OCI-LY7 (cell line): ENCODE data around the gene GNB1L.

Experiments used
- CTCF ChIP-seq: fragments of 200-600 bp; sonication (generic); conservative IDR thresholded peaks from 2 replicates; pipeline ENCODE4 v1.5.1; 2014; ENCODE audit warnings: mild to moderate bottlenecking, antibody characterized with exemption, low read length, moderate library complexity, mixed read lengths
- EZH2phosphoT487 ChIP-seq: fragments of 200-600 bp; sonication (generic); IDR thresholded peaks from 2 replicates; pipeline ENCODE4 v1.6.1; 2018; ENCODE audit warnings: low read depth, borderline replicate concordance, mild to moderate bottlenecking, mixed run types, antibody characterized with exemption, low read length, moderate library complexity, mixed read lengths

GRCh38 chr22:19823902-19824211 is 30.8 kb downstream of the GNB1L start:
- TF ChIP-seq CTCF (no peak), EZH2phosphoT487 (no peak)
